ENCODE measurements around the gene GPX2. TPM values are rescaled to one million over a fixed set of nuclear protein-coding genes. Genes with fewer than 3 reads are reported as not detected.
A peak's percentile ranks its signal among the peaks of the same experiment; 100 is the strongest.

The GPX2 gene
- total RNA-seq, 2 donors from 2014 or later = 5.0 TPM; not detected in 1

- no peak for TF ChIP-seq CTCF (IDR thresholded peaks at IDR 0.05)
- Histone ChIP-seq H3K36me3 (peaks cover 3% of the 10 kb centered on the region), H3K27me3 (replicated peaks; ENCODE audit: insufficient read depth) (no peaks in the 10 kb centered on the region), H3K4me1 (ENCODE audit: control insufficient read depth in 1 of 2, low read depth in 2 of 2) (peaks cover 23 to 64% of the 10 kb centered on the region in 2 donors), H3K4me3 (no peak overlapping the region), H3K27ac (peak overlapping the region; percentile 54 to 66), H3K9me3 (no peaks in the 10 kb centered on the region)
- ATAC-seq (ENCODE audit: insufficient number of reproducible peaks, low FRiP score, low read depth) (no peak), DNase-seq (ENCODE audit: low spot score) (no peak)
These were observed 22.9 kb downstream of the GPX2 start for GRCh38 chr14:64919618-64920017.

GRCh38 chr14:64919215-64919614, 23.3 kb downstream of the GPX2 start:
- Histone ChIP-seq H3K4me1 (ENCODE audit: control insufficient read depth in 1 of 2, low read depth in 2 of 2) (peaks cover 23 to 64% of the 10 kb centered on the region in 2 donors), H3K27ac (peak overlapping the region; percentile 54 to 66), H3K9me3 (no peaks in the 10 kb centered on the region), H3K36me3 (no peaks in the 10 kb centered on the region), H3K27me3 (replicated peaks; ENCODE audit: insufficient read depth) (no peaks in the 10 kb centered on the region), H3K4me3 (no peak overlapping the region)
- DNase-seq (ENCODE audit: low spot score) (no peak), ATAC-seq (ENCODE audit: insufficient number of reproducible peaks, low FRiP score, low read depth) (no peak)
- no peak for TF ChIP-seq CTCF (IDR thresholded peaks at IDR 0.05)

- DNase-seq (ENCODE audit: low spot score) (no peak), ATAC-seq (ENCODE audit: insufficient number of reproducible peaks, low FRiP score, low read depth) (no peak)
- Histone ChIP-seq H3K27me3 (replicated peaks; ENCODE audit: insufficient read depth) (no peaks in the 10 kb centered on the region), H3K4me1 (ENCODE audit: control insufficient read depth in 1 of 2, low read depth in 2 of 2) (peaks cover 23 to 68% of the 10 kb centered on the region in 2 donors), H3K36me3 (no peaks in the 10 kb centered on the region), H3K4me3 (no peak overlapping the region), H3K9me3 (no peaks in the 10 kb centered on the region), H3K27ac (peak overlapping the region; percentile 54 to 71)
- no peak for TF ChIP-seq CTCF (IDR thresholded peaks at IDR 0.05)
These were observed 24.3 kb downstream of the GPX2 start for GRCh38 chr14:64918216-64918615.

GRCh38 chr14:64915797-64916196, 26.7 kb downstream of the GPX2 start:
- H3K36me3 ChIP-seq = no peaks in the 10 kb centered on the region
- no peak overlapping the region for H3K27ac ChIP-seq
- TF ChIP-seq CTCF (IDR thresholded peaks at IDR 0.05) = no peak
- H3K4me3 ChIP-seq = peak overlapping the region; percentile 7
- H3K9me3 ChIP-seq = no peaks in the 10 kb centered on the region
- H3K4me1 ChIP-seq (ENCODE audit: control insufficient read depth in 1 of 2, low read depth in 2 of 2) = peaks cover 23 to 58% of the 10 kb centered on the region in 2 donors
- no peak for DNase-seq (ENCODE audit: low spot score)
- ATAC-seq (ENCODE audit: insufficient number of reproducible peaks, low FRiP score, low read depth) = no peak
- no peaks in the 10 kb centered on the region for H3K27me3 ChIP-seq (replicated peaks; ENCODE audit: insufficient read depth)

GRCh38 chr14:64915029-64915424, 27.5 kb downstream of the GPX2 start:
- H3K27me3 ChIP-seq (replicated peaks; ENCODE audit: insufficient read depth) = no peaks in the 10 kb centered on the region
- H3K36me3 ChIP-seq = no peaks in the 10 kb centered on the region
- peaks cover 19 to 50% of the 10 kb centered on the region in 2 donors for H3K4me1 ChIP-seq (ENCODE audit: control insufficient read depth in 1 of 2, low read depth in 2 of 2)
- peak overlapping the region; percentile 95 for H3K4me3 ChIP-seq
- no peak for TF ChIP-seq CTCF (IDR thresholded peaks at IDR 0.05)
- no peak for DNase-seq (ENCODE audit: low spot score)
- ATAC-seq (ENCODE audit: insufficient number of reproducible peaks, low FRiP score, low read depth) = no peak
- H3K27ac ChIP-seq = peak overlapping the region; percentile 96 to 97
- H3K9me3 ChIP-seq = no peaks in the 10 kb centered on the region
